ENCODE measurements around the gene BZW2.

Gene BZW2

GRCh38 chr7:16710651-16711050 is 64.7 kb downstream of the BZW2 start:
- Mint-ChIP-seq H3K4me1 (peaks cover 4% of the 10 kb centered on the region), H3K27me3 (ENCODE audit: low read depth, poor library complexity) (no peaks in the 10 kb centered on the region), H3K9me3 (no peaks in the 10 kb centered on the region), H3K4me3 (no peak overlapping the region), H3K27ac (no peak overlapping the region), H3K36me3 (ENCODE audit: low read depth) (peaks cover 47% of the 10 kb centered on the region)
- DNase-seq = no peak
- TF ChIP-seq CTCF (IDR thresholded peaks at IDR 0.05) = no peak

- peaks cover 4% of the 10 kb centered on the region for H3K4me1 Mint-ChIP-seq
These were observed 65.7 kb downstream of the BZW2 start for GRCh38 chr7:16711730-16712129.

GRCh38 chr7:16712916-16713315 is 66.9 kb downstream of the BZW2 start:
- Mint-ChIP-seq H3K27me3 (ENCODE audit: low read depth, poor library complexity) (no peaks in the 10 kb centered on the region), H3K4me1 (peaks cover 4% of the 10 kb centered on the region), H3K27ac (no peak overlapping the region), H3K4me3 (no peak overlapping the region), H3K9me3 (no peaks in the 10 kb centered on the region), H3K36me3 (ENCODE audit: low read depth) (peaks cover 32% of the 10 kb centered on the region)
- DNase-seq = no peak
- no peak for TF ChIP-seq CTCF (IDR thresholded peaks at IDR 0.05)

More at GRCh38 chr7:16711730-16712129, 65.7 kb downstream of the BZW2 start:
- H3K36me3 Mint-ChIP-seq (ENCODE audit: low read depth) = peaks cover 42% of the 10 kb centered on the region
- H3K27ac Mint-ChIP-seq = no peak overlapping the region
- no peaks in the 10 kb centered on the region for H3K27me3 Mint-ChIP-seq (ENCODE audit: low read depth, poor library complexity)
- no peak for TF ChIP-seq CTCF (IDR thresholded peaks at IDR 0.05)
- DNase-seq = no peak
- no peaks in the 10 kb centered on the region for H3K9me3 Mint-ChIP-seq
- H3K4me3 Mint-ChIP-seq = no peak overlapping the region

GRCh38 chr7:16715928-16716327 is 69.9 kb downstream of the BZW2 start:
- no peaks in the 10 kb centered on the region for H3K9me3 Mint-ChIP-seq
- H3K27ac Mint-ChIP-seq = no peak overlapping the region
- H3K27me3 Mint-ChIP-seq (ENCODE audit: low read depth, poor library complexity) = no peaks in the 10 kb centered on the region
- H3K4me3 Mint-ChIP-seq = no peak overlapping the region
- TF ChIP-seq CTCF (IDR thresholded peaks at IDR 0.05) = no peak
- no peak for DNase-seq
- peaks cover 20% of the 10 kb centered on the region for H3K36me3 Mint-ChIP-seq (ENCODE audit: low read depth)
- H3K4me1 Mint-ChIP-seq = peaks cover 13% of the 10 kb centered on the region

GRCh38 chr7:16718111-16718656 is 72.2 kb downstream of the BZW2 start:
- Mint-ChIP-seq H3K36me3 (ENCODE audit: low read depth) (peaks cover 6% of the 10 kb centered on the region), H3K27ac (no peak overlapping the region), H3K9me3 (no peaks in the 10 kb centered on the region), H3K4me3 (no peak overlapping the region), H3K27me3 (ENCODE audit: low read depth, poor library complexity) (no peaks in the 10 kb centered on the region), H3K4me1 (peaks cover 8% of the 10 kb centered on the region)
- no peak for TF ChIP-seq CTCF (IDR thresholded peaks at IDR 0.05)
- no peak for DNase-seq

GRCh38 chr7:16719699-16720098 is 73.7 kb downstream of the BZW2 start:
- peaks cover 8% of the 10 kb centered on the region for H3K4me1 Mint-ChIP-seq
- H3K9me3 Mint-ChIP-seq = no peaks in the 10 kb centered on the region
- H3K27ac Mint-ChIP-seq = peak overlapping the region; percentile 10
- TF ChIP-seq CTCF (IDR thresholded peaks at IDR 0.05) = no peak
- no peak for DNase-seq
- H3K36me3 Mint-ChIP-seq (ENCODE audit: low read depth) = peaks cover 6% of the 10 kb centered on the region
- no peaks in the 10 kb centered on the region for H3K27me3 Mint-ChIP-seq (ENCODE audit: low read depth, poor library complexity)
- H3K4me3 Mint-ChIP-seq = no peak overlapping the region
